Loucy (cell line): Measurements from ENCODE around the gene NPEPL1.

Experiments used
- H2AFZ ChIP-seq: fragments of 200-600 bp; sonication (generic); 2 replicates; pipeline ENCODE4 v1.6.0; 2016; ENCODE audit warnings: antibody characterized with exemption, mild to moderate bottlenecking, low read length, moderate library complexity
- H3F3A ChIP-seq: fragments of 200-600 bp; 2 replicates; pipeline ENCODE4 v1.6.0; 2016; ENCODE audit warnings: antibody characterized with exemption, low read depth, mild to moderate bottlenecking
- H3K27me3 ChIP-seq: fragments of 200-600 bp; sonication (generic); 2 replicates; pipeline ENCODE4 v1.6.1; 2014; ENCODE audit warnings: low read length, mild to moderate bottlenecking; ENCODE audit not compliant: insufficient read depth, poor library complexity, severe bottlenecking
- H3K36me3 ChIP-seq: fragments of 200-600 bp; sonication (generic); 2 replicates; pipeline ENCODE4 v1.6.1; 2016; ENCODE audit warnings: low read length; ENCODE audit not compliant: insufficient read depth
- H3K4me1 ChIP-seq: fragments of 200-600 bp; sonication (generic); 2 replicates; pipeline ENCODE4 v1.5.1; 2014; ENCODE audit warnings: low read length, mild to moderate bottlenecking; ENCODE audit not compliant: insufficient read depth, poor library complexity, severe bottlenecking
- H3K4me2 ChIP-seq: fragments of 200-600 bp; sonication (generic); 2 replicates; pipeline ENCODE4 v1.6.0; 2014; ENCODE audit warnings: antibody characterized with exemption, low read length, low read depth, mild to moderate bottlenecking; ENCODE audit not compliant: poor library complexity, severe bottlenecking
- H3K4me3 ChIP-seq: fragments of 200-600 bp; sonication (generic); 2 replicates; pipeline ENCODE4 v1.5.1; 2014; ENCODE audit warnings: low read length, mild to moderate bottlenecking, mixed read lengths; ENCODE audit not compliant: poor library complexity, severe bottlenecking
- H3K79me2 ChIP-seq: fragments of 200-600 bp; sonication (generic); 2 replicates; pipeline ENCODE4 v1.6.1; 2014; ENCODE audit warnings: low read length; ENCODE audit not compliant: insufficient read depth
- H3K9ac ChIP-seq: fragments of 200-600 bp; sonication (generic); 2 replicates; pipeline ENCODE4 v1.6.0; 2014; ENCODE audit warnings: mild to moderate bottlenecking, low read depth, low read length, moderate library complexity; ENCODE audit not compliant: poor library complexity, severe bottlenecking
- H3K9me2 ChIP-seq: fragments of 200-600 bp; sonication (generic); replicated peaks from 2 replicates; pipeline ENCODE4 v1.6.1; 2016; ENCODE audit warnings: low read depth, low read length, mixed read lengths
- H3K9me3 ChIP-seq: fragments of 200-600 bp; sonication (generic); 2 replicates; pipeline ENCODE4 v1.6.1; 2014; ENCODE audit warnings: mild to moderate bottlenecking, antibody characterized with exemption, low read length, low read depth; ENCODE audit not compliant: insufficient read depth
- H4K20me1 ChIP-seq: fragments of 200-600 bp; sonication (generic); 2 replicates; pipeline ENCODE4 v1.6.0; 2014; ENCODE audit warnings: antibody characterized with exemption, low read length, mild to moderate bottlenecking; ENCODE audit not compliant: insufficient read depth, poor library complexity, severe bottlenecking
- EZH2phosphoT487 ChIP-seq: fragments of 200-600 bp; IDR thresholded peaks from 2 replicates; pipeline ENCODE4 v1.6.1; 2018; ENCODE audit warnings: antibody characterized with exemption, mild to moderate bottlenecking, moderate library complexity, borderline replicate concordance
- TF ChIP-seq, protein P1 (sequence below): fragments of 200-600 bp; sonication (generic); conservative IDR thresholded peaks from 2 replicates; pipeline ENCODE4 v1.5.1; 2014; ENCODE audit warnings: mild to moderate bottlenecking, antibody characterized with exemption, low read length

The NPEPL1 gene

DNA sequence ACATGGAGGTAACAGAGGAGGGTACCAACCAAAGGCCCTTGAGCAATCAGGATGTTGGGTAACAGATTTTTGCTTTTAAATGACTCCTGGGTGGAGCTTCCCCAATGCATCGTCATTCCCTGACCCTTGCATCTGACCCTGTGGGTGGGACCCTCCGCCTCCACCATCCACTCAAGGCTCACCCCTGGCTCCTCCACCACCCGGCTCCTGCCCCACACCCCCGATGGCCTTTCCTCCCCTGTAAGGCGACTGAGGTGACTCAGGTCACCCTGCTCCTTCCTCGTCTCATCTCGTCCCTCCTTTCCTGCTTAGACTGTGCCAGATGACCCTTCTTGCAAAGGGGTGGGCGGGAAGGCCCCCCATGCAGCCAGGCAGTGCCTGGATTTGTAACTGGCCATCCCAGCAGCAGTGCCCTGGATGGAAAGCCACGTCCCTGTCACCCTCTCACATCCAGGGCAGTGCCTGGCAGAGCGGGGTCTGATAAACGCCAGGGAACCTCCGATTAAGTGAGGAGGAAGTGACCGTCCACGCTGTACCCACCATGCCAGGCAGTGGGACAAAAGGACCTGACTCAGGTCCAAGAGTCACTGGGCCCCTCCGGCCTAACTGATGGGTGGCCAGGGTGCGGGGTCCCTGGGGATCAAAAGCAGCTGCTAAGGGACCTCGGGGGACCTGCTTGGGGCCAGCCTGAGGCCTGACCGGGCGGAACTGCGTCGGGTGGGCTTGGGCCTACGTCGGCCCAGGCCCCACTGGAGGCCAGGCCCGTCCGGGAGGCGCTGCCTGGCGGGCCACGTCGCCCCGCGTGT, 624 bp upstream of the NPEPL1 start:
- no peak for TF ChIP-seq EZH2phosphoT487
- TF ChIP-seq, protein P1, sequence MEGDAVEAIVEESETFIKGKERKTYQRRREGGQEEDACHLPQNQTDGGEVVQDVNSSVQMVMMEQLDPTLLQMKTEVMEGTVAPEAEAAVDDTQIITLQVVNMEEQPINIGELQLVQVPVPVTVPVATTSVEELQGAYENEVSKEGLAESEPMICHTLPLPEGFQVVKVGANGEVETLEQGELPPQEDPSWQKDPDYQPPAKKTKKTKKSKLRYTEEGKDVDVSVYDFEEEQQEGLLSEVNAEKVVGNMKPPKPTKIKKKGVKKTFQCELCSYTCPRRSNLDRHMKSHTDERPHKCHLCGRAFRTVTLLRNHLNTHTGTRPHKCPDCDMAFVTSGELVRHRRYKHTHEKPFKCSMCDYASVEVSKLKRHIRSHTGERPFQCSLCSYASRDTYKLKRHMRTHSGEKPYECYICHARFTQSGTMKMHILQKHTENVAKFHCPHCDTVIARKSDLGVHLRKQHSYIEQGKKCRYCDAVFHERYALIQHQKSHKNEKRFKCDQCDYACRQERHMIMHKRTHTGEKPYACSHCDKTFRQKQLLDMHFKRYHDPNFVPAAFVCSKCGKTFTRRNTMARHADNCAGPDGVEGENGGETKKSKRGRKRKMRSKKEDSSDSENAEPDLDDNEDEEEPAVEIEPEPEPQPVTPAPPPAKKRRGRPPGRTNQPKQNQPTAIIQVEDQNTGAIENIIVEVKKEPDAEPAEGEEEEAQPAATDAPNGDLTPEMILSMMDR, result no peak
- H3K9ac ChIP-seq, result no peak overlapping the region
- H3K9me3 ChIP-seq, result no peaks in the 10 kb centered on the region
- no peaks in the 10 kb centered on the region for H3K4me1 ChIP-seq
- H3K9me2 ChIP-seq, result no peaks in the 10 kb centered on the region
- H3K79me2 ChIP-seq, result no peaks in the 10 kb centered on the region
- no peaks in the 10 kb centered on the region for H3K27me3 ChIP-seq
- no peak overlapping the region for H2AFZ ChIP-seq
- no peaks in the 10 kb centered on the region for H3F3A ChIP-seq
- no peak overlapping the region for H3K4me2 ChIP-seq
- H4K20me1 ChIP-seq, result no peaks in the 10 kb centered on the region
- no peak overlapping the region for H3K4me3 ChIP-seq
- no peaks in the 10 kb centered on the region for H3K36me3 ChIP-seq

DNA sequence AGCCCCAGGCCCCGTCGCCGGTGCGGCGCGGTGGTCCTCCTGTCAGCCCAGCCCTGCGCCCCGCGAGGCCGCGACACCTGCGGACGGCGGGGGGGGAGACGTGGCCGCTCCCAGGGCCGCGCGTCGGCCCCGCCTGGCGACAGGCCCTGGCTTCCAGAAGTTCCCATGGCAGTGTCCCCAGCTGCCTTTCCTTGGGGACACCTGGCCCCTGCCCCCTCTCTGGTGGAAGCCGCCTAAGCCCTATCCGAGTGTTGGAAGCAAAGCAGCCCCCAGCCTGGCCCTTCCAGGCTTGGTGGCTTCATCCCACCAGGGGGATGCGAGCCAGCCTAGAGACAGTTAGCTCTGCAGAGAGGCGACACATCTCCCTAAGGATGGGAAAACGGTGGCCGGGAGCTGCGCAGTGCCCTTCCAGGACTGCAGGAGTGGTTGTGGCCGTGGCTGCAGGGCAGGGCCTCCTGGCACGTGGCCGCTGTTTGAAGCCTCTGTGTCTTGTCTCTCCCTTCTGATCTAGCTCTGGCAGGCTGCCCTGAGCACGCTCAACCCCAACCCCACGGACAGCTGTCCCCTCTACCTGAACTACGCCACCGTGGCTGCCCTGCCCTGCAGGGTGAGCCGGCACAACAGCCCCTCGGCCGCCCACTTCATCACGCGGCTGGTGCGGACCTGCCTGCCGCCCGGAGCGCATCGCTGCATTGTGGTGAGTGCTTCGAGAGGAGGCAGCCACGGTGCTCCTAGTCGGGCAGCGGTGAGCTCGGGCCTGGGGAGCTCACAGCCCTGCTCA, 816 bp downstream of the NPEPL1 start:
- no peaks in the 10 kb centered on the region for H3K36me3 ChIP-seq
- H3K4me1 ChIP-seq, result no peaks in the 10 kb centered on the region
- H3K4me3 ChIP-seq, result no peak overlapping the region
- H3K9me3 ChIP-seq, result no peaks in the 10 kb centered on the region
- no peaks in the 10 kb centered on the region for H3K27me3 ChIP-seq
- no peaks in the 10 kb centered on the region for H3K9me2 ChIP-seq
- H3K9ac ChIP-seq, result no peak overlapping the region
- H3F3A ChIP-seq, result no peaks in the 10 kb centered on the region
- H3K4me2 ChIP-seq, result no peak overlapping the region
- no peaks in the 10 kb centered on the region for H4K20me1 ChIP-seq
- no peaks in the 10 kb centered on the region for H3K79me2 ChIP-seq
- H2AFZ ChIP-seq, result no peak overlapping the region
- TF ChIP-seq, protein P1, result no peak
- TF ChIP-seq EZH2phosphoT487, result no peak

DNA sequence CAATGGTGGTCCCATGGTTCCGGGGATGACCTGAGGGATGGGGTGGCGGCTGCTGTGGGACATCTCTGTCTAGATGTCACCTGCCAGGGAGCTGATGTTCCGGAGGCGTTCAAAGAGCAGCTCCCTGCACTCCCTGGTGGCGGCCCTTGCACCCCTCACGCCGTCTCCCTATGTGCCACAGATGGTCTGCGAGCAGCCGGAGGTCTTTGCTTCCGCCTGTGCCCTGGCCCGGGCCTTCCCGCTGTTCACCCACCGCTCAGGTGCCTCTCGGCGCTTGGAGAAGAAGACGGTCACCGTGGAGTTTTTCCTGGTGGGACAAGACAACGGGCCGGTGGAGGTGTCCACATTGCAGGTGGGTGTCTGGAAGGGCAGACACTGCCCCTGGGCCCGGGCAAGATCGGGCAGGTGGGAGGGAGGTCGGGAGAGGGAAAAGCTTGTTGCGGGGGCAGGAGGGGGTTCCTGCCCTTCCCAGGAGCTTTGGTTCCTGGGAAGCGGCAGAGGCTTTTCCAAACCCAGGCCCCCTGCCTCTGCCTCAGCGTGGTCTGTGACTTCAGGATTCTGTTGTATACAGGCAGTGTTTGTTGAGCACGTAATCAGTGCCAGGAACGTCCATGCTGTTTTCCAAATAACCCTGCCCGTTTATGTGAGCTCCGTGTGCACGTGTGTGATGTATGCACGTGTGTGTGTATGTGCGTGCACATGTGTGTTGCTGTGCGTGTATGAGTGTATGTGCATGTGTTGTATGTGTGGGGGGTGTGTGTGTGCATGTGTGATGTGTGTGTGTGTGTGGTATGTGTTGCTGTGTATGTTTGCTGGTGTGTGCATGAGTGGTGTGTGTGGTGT, 1.9 kb downstream of the NPEPL1 start:
- H3K9me2 ChIP-seq, result no peaks in the 10 kb centered on the region
- H3K4me3 ChIP-seq, result no peak overlapping the region
- H3K9ac ChIP-seq, result no peak overlapping the region
- no peaks in the 10 kb centered on the region for H4K20me1 ChIP-seq
- H3K79me2 ChIP-seq, result no peaks in the 10 kb centered on the region
- TF ChIP-seq, protein P1, result no peak
- no peak for TF ChIP-seq EZH2phosphoT487
- no peaks in the 10 kb centered on the region for H3K9me3 ChIP-seq
- no peaks in the 10 kb centered on the region for H3K27me3 ChIP-seq
- H3F3A ChIP-seq, result no peaks in the 10 kb centered on the region
- no peaks in the 10 kb centered on the region for H3K4me1 ChIP-seq
- no peaks in the 10 kb centered on the region for H3K36me3 ChIP-seq
- H3K4me2 ChIP-seq, result no peak overlapping the region
- H2AFZ ChIP-seq, result no peak overlapping the region
